Karpas-422 (cell line): ENCODE measurements around the gene DLGAP4. TPM values are rescaled to one million over a fixed set of nuclear protein-coding genes. Genes with fewer than 3 reads are reported as not detected.

Experiments
- DNase-seq: peaks from one replicate; pipeline ENCODE4 v3.0.0-alpha.2; 2015
- H2AFZ ChIP-seq: fragments of 200-600 bp; sonication (generic); 2 replicates; pipeline ENCODE4 v1.6.1; 2014; ENCODE audit warnings: antibody characterized with exemption, low read length, mixed read lengths
- H3K27ac ChIP-seq: fragments of 200-600 bp; sonication (generic); 2 replicates; pipeline ENCODE4 v1.5.1; 2014; ENCODE audit warnings: mild to moderate bottlenecking, low read length, moderate library complexity
- H3K27me3 ChIP-seq: fragments of 200-600 bp; sonication (generic); 2 replicates; pipeline ENCODE4 v1.6.1; 2014; ENCODE audit warnings: low read length, mixed read lengths
- H3K36me3 ChIP-seq: fragments of 200-600 bp; sonication (generic); 2 replicates; pipeline ENCODE4 v1.6.1; 2014; ENCODE audit warnings: low read length, mixed read lengths; ENCODE audit not compliant: insufficient read depth
- H3K4me1 ChIP-seq: fragments of 200-600 bp; sonication (generic); 2 replicates; pipeline ENCODE4 v1.6.1; 2014; ENCODE audit warnings: mild to moderate bottlenecking, low read length, mixed read lengths
- H3K4me2 ChIP-seq: fragments of 200-600 bp; sonication (generic); 2 replicates; pipeline ENCODE4 v1.6.1; 2014; ENCODE audit warnings: low read length, low read depth, mild to moderate bottlenecking; ENCODE audit not compliant: poor library complexity, severe bottlenecking
- H3K4me3 ChIP-seq: fragments of 200-600 bp; sonication (generic); 2 replicates; pipeline ENCODE4 v1.5.1; 2014; ENCODE audit warnings: mild to moderate bottlenecking, antibody characterized with exemption, low read length, mixed read lengths
- H3K79me2 ChIP-seq: fragments of 200-600 bp; sonication (generic); 2 replicates; pipeline ENCODE4 v1.6.1; 2014; ENCODE audit warnings: mild to moderate bottlenecking, low read length, mixed read lengths
- H3K9ac ChIP-seq: fragments of 200-600 bp; sonication (generic); 2 replicates; pipeline ENCODE4 v1.6.0; 2014; ENCODE audit warnings: low read length
- H3K9me2 ChIP-seq: fragments of 200-600 bp; sonication (generic), shearing (Covaris generic); replicated peaks from 2 replicates; pipeline ENCODE4 v1.6.0; 2014; ENCODE audit warnings: mild to moderate bottlenecking, low read length, moderate library complexity; ENCODE audit not compliant: insufficient read depth
- H3K9me3 ChIP-seq: fragments of 300-700, 200-600 bp; sonication (generic); 2 replicates; pipeline ENCODE4 v1.6.1; 2014; ENCODE audit warnings: low read length, mixed read lengths
- H4K20me1 ChIP-seq: fragments of 200-600 bp; sonication (generic); 2 replicates; pipeline ENCODE4 v1.6.1; 2014; ENCODE audit warnings: mild to moderate bottlenecking, antibody characterized with exemption, low read length, low read depth; ENCODE audit not compliant: insufficient read depth
- total RNA-seq: library from RNA; depleted of rRNA; stranded (reverse); fragments of >200 nt; shearing (Covaris generic); gene quantifications from 2 replicates; pipeline ENCODE4 v1.2.3, GENCODE V29; 2014; ENCODE audit warnings: low replicate concordance

Gene DLGAP4
- total RNA-seq, 1 experiment from 2014 or later = 7.5 TPM

DNA sequence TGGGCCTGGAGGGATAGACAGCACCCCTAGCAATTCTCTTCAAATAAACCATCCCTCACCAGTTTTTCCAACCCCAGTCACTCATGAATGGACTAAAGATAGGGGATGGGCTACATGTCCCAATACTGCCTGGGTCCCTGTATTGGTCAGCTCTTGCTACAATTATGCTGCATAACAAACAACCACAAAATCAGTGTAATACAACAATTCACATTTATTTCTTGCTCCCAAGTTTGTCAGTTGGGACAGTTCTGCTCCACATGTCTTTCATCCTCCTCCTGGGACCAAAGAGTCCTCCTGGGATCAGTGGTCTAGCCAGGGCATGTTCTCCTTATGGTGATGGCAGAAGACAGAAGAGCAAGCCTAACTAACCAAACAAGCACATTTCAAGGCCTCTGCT, 143.5 kb downstream of the DLGAP4 start:
- no peak overlapping the region for H2AFZ ChIP-seq
- DNase-seq = no peak
- no peaks in the 10 kb centered on the region for H3K27me3 ChIP-seq
- no peak overlapping the region for H3K9ac ChIP-seq
- H3K4me1 ChIP-seq = no peaks in the 10 kb centered on the region
- no peak overlapping the region for H3K27ac ChIP-seq
- no peaks in the 10 kb centered on the region for H3K36me3 ChIP-seq
- H3K9me3 ChIP-seq = no peaks in the 10 kb centered on the region
- no peaks in the 10 kb centered on the region for H3K9me2 ChIP-seq
- H4K20me1 ChIP-seq = no peaks in the 10 kb centered on the region
- no peaks in the 10 kb centered on the region for H3K79me2 ChIP-seq
- H3K4me3 ChIP-seq = no peak overlapping the region
- H3K4me2 ChIP-seq = no peak overlapping the region

DNA sequence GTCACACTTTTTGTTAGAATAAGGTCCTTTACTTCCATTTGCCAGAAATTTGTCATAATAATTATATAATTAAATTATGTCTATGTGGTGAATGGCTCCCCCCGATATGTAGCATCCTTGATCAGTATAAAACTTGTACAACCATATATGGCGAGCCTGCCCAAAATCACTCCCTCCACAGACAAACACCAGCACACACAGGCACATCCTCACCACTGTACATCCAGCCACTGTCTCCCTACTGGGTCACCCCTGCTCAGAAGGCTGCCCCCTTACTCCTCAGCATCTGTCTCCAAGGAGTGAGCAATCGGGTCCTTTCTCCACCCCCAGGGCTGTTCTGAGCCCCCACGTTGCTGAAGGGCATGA, 148.2 kb downstream of the DLGAP4 start:
- H3K27me3 ChIP-seq = no peaks in the 10 kb centered on the region
- no peak for DNase-seq
- H3K4me2 ChIP-seq = no peak overlapping the region
- no peaks in the 10 kb centered on the region for H3K36me3 ChIP-seq
- no peak overlapping the region for H3K9ac ChIP-seq
- H3K9me3 ChIP-seq = no peaks in the 10 kb centered on the region
- no peaks in the 10 kb centered on the region for H4K20me1 ChIP-seq
- no peak overlapping the region for H3K4me3 ChIP-seq
- H3K79me2 ChIP-seq = no peaks in the 10 kb centered on the region
- no peaks in the 10 kb centered on the region for H3K4me1 ChIP-seq
- no peaks in the 10 kb centered on the region for H3K9me2 ChIP-seq
- no peak overlapping the region for H2AFZ ChIP-seq
- no peak overlapping the region for H3K27ac ChIP-seq

DNA sequence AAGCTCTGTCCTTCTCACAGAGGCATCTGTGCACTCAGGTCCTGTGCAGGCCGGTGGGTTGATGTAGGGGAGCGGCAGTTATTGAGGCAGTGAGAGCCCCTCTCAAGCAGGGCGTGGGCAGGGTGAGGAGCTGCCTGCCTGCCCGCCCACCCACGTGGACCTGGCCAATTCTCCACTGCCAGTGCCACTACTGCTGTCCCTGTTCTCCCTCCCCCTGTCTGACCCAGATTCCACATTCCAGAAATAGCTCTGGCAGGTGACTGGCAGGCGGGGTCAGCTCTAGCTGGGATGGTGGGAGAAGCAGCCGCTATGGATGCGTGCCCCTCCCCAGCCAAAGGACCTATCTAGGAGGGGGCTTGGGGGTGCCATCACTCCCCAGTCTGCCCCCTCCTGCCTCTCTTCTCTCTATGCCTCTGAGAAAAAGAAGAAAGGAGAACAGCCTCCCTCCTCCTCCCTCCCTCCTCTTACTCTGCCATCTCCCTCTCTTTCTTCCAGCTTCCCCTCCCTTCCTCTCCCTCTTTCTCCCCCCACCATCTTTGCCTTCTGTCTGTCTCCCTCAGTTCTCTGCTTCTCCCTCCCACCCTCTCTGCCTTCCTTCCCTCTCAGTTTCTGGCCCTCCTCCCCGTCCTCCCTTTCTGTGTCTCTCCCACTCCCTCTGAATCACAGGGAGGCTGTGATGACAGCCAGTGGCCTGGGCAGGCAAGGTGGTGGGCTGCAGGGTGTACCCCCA, 148.7 kb downstream of the DLGAP4 start:
- no peaks in the 10 kb centered on the region for H3K4me1 ChIP-seq
- no peak overlapping the region for H3K9ac ChIP-seq
- no peaks in the 10 kb centered on the region for H3K36me3 ChIP-seq
- H3K9me3 ChIP-seq = no peaks in the 10 kb centered on the region
- H3K27me3 ChIP-seq = no peaks in the 10 kb centered on the region
- no peaks in the 10 kb centered on the region for H3K79me2 ChIP-seq
- no peak overlapping the region for H3K4me3 ChIP-seq
- H3K4me2 ChIP-seq = no peak overlapping the region
- H3K27ac ChIP-seq = no peak overlapping the region
- H3K9me2 ChIP-seq = no peaks in the 10 kb centered on the region
- no peaks in the 10 kb centered on the region for H4K20me1 ChIP-seq
- no peak overlapping the region for H2AFZ ChIP-seq
- DNase-seq = no peak

GRCh38 chr20:36455972-36456625, 150.0 kb downstream of the DLGAP4 start:
- no peak overlapping the region for H2AFZ ChIP-seq

GRCh38 chr20:36460648-36461599, 154.8 kb downstream of the DLGAP4 start:
- H3K9ac ChIP-seq = peak overlapping the region; percentile 59
- peaks cover 21% of the 10 kb centered on the region for H3K4me1 ChIP-seq
- H2AFZ ChIP-seq = peak overlapping the region; percentile 98
- peak; percentile 97 for DNase-seq
- H3K9me2 ChIP-seq = no peaks in the 10 kb centered on the region
- H4K20me1 ChIP-seq = peaks cover 8% of the 10 kb centered on the region; the same call in 1 of the 2 replicates
- H3K79me2 ChIP-seq = no peaks in the 10 kb centered on the region
- no peak overlapping the region for H3K27ac ChIP-seq
- peak overlapping the region; percentile 70 for H3K4me2 ChIP-seq
- H3K36me3 ChIP-seq = no peaks in the 10 kb centered on the region
- H3K9me3 ChIP-seq = no peaks in the 10 kb centered on the region
- H3K27me3 ChIP-seq = no peaks in the 10 kb centered on the region
- H3K4me3 ChIP-seq = peak overlapping the region; percentile 57; the same call in 1 of the 2 replicates

More at GRCh38 chr20:36455972-36456625, 150.0 kb downstream of the DLGAP4 start:
- Histone ChIP-seq H3K4me1 (peaks cover 6% of the 10 kb centered on the region), H3K27me3 (no peaks in the 10 kb centered on the region), H3K36me3 (no peaks in the 10 kb centered on the region), H4K20me1 (no peaks in the 10 kb centered on the region), H3K4me3 (no peak overlapping the region), H3K9ac (no peak overlapping the region), H3K4me2 (no peak overlapping the region), H3K27ac (no peak overlapping the region), H3K9me3 (no peaks in the 10 kb centered on the region), H3K9me2 (no peaks in the 10 kb centered on the region), H3K79me2 (no peaks in the 10 kb centered on the region)
- DNase-seq = no peak

GRCh38 chr20:36461600-36462439, 155.7 kb downstream of the DLGAP4 start:
- no peaks in the 10 kb centered on the region for H3K36me3 ChIP-seq
- peaks cover 21% of the 10 kb centered on the region for H3K4me1 ChIP-seq
- peak overlapping the region; percentile 78 for H3K4me3 ChIP-seq
- H3K27ac ChIP-seq = no peak overlapping the region
- no peaks in the 10 kb centered on the region for H3K27me3 ChIP-seq
- peak overlapping the region; percentile 48; the same call in 1 of the 2 replicates for H2AFZ ChIP-seq
- H3K4me2 ChIP-seq = peak overlapping the region; percentile 94
- H4K20me1 ChIP-seq = peaks cover 8% of the 10 kb centered on the region; the same call in 1 of the 2 replicates
- peak overlapping the region; percentile 74 for H3K9ac ChIP-seq
- H3K9me2 ChIP-seq = no peaks in the 10 kb centered on the region
- peak; percentile 69 for DNase-seq
- H3K9me3 ChIP-seq = no peaks in the 10 kb centered on the region
- H3K79me2 ChIP-seq = no peaks in the 10 kb centered on the region

GRCh38 chr20:36462440-36463211, 156.5 kb downstream of the DLGAP4 start:
- Histone ChIP-seq H3K9me3 (no peaks in the 10 kb centered on the region), H3K27ac (no peak overlapping the region), H3K9ac (peak overlapping the region; percentile 74), H3K4me1 (peaks cover 24% of the 10 kb centered on the region), H2AFZ (no peak overlapping the region), H3K36me3 (no peaks in the 10 kb centered on the region), H3K9me2 (no peaks in the 10 kb centered on the region), H3K27me3 (no peaks in the 10 kb centered on the region), H3K79me2 (no peaks in the 10 kb centered on the region), H4K20me1 (peaks cover 8% of the 10 kb centered on the region; the same call in 1 of the 2 replicates), H3K4me2 (peak overlapping the region; percentile 94), H3K4me3 (peak overlapping the region; percentile 78; the same call in 1 of the 2 replicates)
- DNase-seq = no peak
